Measurements from ENCODE around the gene ZFP36L1.

Gene ZFP36L1

GRCh38 chr14:68759937-68760336 lies 32.9 kb downstream of the ZFP36L1 start:
- DNase-seq, result no peak

DNA sequence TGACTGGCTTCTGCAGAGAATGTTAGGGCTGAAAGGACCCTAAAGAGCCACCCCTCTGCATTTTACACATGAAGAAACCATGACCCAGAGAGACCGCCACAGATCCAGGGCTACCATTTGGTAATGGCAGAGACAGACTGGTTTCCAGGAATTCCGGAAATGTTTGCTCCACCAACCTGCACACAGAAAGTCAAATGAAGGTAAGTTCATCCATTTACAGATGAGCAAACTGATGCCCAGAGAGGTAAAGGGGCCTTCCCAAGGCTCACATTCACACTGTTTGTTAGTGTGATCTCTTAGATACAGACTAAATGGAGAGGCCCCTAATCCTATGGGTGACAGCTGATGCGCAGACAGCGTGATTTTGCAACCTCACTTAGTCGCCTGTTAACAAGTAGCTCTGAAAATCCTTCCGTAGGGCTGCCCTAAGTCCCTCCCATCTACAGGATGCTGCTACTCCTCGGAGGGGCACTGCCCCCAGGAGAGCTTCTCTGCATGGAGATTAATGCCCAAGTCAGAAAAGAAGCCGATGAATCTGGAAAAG lies 33.8 kb downstream of the ZFP36L1 start:
- DNase-seq, result no peak

DNA sequence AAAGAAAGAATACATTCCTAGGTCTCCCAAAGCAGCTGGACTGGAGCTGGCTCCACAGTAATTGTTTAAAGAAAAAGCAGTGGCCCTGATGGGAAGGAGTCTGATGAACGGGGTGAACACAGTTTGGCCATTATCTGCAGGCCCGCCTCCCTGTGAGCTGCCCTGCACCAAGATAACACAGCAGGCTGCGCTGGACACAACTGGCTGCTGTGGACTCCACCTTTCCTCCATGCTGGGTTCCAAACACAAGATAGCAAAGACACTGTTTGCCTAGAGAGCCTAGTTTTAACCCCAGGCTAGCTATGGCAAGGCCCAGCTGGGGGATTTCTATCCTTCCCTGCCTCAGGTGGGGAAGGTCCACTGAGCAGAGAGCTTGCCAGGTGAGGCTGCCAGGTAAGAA lies 34.6 kb downstream of the ZFP36L1 start:
- DNase-seq, result no peak

- peak; percentile 85 for DNase-seq
These were observed 35.2 kb downstream of the ZFP36L1 start for GRCh38 chr14:68757618-68758081.

- no peak for DNase-seq
These were observed 36.1 kb downstream of the ZFP36L1 start for GRCh38 chr14:68756734-68757133.

DNA sequence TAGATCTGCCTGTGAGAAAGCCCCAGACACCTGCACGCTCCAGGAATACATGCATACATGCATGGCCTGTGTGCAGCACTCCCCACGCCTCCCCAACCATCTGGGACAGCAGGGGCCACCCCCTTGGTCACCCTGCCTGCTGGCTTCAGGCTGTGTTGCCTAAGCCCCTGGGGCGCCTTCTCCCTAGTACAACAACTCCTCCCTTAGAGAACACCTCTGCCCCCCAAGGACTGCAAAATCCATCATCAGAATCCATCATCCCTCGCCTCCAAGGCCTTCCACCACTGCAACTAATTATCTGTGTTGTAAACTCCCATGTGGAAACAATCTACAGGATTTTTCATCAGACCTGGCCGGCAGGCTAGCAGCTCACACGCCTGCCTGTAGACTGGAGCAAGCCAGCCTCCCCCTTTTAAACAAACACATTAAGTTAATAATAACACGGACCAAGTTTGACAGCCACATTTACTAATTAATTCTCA lies 36.8 kb downstream of the ZFP36L1 start:
- DNase-seq, result no peak

GRCh38 chr14:68755016-68755353 lies 37.9 kb downstream of the ZFP36L1 start:
- DNase-seq, result no peak

GRCh38 chr14:68753690-68754089 lies 39.2 kb downstream of the ZFP36L1 start:
- DNase-seq, result no peak

DNA sequence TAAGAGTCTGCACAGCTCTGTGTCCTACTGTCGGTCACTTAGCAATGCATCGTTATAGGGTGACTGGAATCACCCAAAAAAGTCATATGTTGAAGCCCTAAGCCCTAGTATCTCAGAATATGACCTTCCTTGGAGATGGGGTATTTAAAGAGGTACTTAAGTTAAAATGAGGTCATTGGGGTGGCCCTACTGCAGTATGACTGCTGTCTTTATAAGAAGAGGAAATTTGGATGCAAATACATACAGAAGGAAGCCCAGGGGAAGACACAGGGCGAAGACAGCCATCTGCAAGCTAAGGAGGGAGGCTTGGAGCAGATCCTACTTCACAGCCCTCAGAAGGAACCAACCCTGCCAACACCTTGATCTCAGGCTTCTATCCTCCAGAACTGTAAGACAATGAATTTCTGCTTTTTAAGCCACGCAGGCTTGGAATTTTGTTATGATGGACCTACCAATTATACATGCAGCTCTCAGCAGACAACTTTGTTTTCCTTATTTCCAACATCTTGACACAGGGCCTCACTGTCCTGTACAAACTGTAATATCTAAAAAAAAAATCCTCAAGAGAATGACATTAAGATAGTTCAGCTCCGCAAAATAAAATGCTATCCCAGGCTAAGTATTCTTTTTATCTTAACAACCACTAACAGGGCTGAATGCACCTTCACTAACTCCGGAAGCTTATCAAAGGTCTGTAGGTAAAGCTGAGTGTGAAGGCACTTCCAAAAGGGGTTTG lies 40.4 kb downstream of the ZFP36L1 start:
- DNase-seq, result no peak

DNA sequence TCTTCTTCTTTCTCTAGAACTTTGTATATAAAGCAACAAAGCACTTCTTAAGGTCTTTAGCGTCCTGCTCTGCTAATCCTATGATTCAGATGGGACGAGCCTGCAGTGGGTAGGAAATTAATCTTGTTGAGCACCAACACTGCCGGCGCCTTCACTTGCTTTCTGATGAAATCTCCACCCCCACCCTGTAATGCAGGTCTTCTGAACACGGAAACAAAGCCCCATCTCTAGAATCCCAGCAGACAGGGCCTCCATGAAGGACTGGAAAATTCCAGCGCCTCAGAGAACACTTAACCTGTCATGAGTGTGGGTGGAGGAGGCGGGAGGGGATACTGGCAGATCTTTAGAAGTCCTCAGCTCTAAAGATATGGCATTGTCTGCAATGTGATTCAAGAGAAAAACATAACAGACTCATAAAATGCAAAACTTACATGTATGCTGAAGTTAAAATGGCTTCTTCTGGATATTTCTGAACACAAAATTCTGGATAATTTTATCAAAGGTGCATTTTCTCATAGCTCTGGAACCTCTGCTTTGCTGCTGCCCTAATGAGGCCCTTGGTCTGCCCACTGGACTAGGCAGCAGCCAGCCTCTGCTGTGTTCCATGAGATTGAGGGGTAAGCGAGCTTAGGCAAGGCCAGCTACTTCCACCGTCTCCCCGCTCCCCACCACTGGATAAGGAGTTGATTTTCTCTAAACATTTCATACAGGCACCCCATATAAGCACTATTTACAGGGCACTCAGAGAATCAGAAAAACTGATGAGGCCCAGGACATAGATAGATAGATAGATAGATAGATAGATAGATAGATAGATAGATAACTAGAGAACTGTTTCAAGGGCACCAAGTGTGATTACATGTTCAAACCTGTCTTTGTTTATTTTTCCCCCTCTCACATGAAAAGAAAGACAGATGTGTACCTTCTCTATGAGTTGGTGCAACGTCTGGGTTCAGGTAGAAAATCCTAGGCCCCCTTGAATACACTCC lies 43.1 kb downstream of the ZFP36L1 start:
- no peak for DNase-seq

- DNase-seq, result no peak
These were observed 44.2 kb downstream of the ZFP36L1 start for GRCh38 chr14:68748691-68749090.

DNA sequence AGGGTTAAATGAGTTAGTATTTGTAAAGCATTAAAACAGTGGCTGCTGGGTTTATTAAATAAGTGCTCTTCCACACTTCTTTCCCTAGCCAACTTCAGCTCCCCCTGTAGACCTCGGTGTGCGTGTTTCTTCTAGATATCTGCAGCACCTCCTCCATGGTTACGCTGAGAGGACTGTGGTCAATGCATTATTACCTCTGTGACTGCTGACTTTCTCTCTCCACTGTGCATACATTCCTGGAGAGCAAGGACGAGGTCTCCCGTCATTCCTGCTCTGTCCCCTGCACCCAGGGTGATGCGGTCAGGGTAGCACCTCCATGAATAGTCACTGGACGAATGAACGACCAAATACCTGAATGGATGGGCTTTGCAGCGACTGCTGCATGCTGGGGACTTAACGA lies 44.6 kb downstream of the ZFP36L1 start:
- DNase-seq, result no peak

DNA sequence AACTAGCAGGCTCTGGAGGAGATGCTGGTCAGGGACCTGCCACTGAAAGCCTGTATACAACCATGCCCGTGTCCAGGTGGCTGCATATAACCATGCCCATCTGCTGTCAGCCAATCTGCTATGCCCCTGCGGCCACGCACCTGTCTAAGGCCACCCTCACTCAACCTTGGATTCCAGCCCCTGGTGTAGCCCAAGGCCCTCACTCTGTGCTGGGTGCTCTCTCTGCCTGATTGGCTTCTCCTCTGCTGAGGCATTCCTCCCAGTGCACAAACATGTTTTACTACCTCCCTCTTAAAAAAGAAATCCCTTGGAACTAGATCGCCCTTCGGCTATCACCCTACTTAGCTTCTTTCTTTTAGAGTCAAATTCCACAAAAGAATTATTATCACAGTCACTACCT lies 45.5 kb downstream of the ZFP36L1 start:
- DNase-seq, result no peak

DNA sequence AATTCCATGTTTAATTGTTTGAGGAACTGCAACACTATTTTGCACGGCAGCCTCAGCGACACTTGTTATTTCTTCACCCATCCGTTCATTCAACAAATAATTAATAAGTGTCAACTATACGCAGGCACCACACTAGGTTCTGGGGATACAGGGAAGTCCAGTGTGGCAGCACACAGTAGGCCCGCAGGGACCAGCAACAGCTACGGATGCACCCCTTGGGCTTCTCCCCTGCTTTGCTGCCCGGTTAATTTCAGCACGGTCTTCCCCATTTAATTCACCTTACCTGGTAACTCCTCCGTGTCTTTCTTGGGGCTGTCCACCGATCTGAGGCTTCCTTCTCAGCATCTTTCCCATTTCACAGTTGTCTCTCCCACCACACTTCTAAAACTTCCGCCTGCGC lies 48.3 kb downstream of the ZFP36L1 start:
- DNase-seq, result no peak

DNA sequence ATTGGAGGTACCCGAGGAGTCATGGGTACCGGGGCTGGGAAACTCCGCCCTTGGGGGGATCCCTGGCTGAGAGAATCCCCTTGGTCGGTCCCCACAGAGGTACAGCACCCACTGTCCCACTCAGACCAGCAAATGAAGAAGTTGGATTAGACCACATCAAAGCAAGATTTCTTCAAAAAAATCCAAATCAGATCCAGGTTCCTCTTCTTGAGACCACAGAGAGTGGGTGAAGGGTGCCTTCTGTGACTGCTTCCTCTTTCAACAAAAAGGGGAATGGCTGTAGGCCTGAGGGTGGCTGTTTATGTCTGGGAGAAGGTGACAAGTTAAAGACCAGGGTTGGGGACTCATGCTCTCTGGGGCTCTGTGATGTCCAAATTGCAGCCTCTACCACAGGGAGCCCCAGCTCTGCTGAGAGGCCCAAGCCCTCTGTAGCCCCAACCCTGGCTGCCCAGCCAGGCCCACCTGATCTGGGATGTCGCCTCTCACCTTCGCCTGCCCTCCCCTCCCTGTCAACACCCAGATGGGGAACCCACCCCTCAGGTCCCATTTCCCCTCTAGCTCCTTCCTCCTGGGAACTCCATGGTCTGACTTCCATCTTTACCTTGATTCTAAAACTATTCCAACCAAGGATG lies 50.9 kb downstream of the ZFP36L1 start:
- peak; percentile 68 for DNase-seq

GRCh38 chr14:68741477-68741791 lies 51.4 kb downstream of the ZFP36L1 start:
- no peak for DNase-seq

- no peak for DNase-seq
These were observed 51.9 kb downstream of the ZFP36L1 start for GRCh38 chr14:68740788-68741476.

DNA sequence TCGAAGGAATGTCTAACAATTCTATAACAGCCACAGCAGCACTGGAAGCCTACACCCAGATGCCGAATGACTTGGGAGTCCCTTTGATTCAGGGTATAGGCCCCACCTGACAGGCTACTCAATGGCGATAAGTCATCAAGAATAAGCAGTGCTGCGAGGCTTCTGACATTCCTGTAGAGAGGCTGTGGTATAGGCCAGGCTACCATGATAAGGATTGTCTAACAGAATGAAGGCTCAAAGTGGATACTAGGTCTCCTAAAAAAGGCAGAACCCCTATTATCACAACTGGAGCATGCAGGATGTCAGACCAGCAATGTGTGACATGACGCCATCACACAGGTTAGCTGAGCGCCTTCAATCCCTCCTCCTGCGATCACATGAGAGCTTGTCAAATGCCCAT lies 53.2 kb downstream of the ZFP36L1 start:
- no peak for DNase-seq

DNA sequence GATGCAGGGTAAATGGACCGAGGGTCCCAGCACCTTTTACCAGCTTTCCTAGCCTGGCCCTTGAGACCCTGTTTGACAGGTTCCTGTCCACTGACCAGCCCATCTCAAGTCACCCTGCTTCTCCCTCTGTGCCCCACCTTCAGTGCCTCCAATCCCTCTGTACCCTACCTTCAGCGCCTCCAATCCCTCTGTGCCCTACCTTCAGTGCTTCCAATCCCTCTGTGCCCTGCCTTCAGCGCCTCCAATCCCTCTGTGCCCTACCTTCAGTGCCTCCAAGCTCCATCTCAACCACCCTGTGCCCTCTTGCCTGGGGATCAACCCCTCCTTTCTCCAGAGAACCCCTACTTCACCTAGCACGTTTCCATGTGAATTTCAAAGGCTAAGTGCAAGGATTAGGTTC lies 54.3 kb downstream of the ZFP36L1 start:
- no peak for DNase-seq

Data from GDM1 (cell line).